H1 (cell line): ENCODE measurements around the gene KRTAP6-1. TPM values are rescaled to one million over a fixed set of nuclear protein-coding genes. Genes with fewer than 3 reads are reported as not detected.

ENCODE experiments used
- BRCA1 ChIP-seq: IDR thresholded peaks from 2 replicates; pipeline ENCODE4 v1.6.1; 2012; ENCODE audit warnings: low read depth, low read length, improper control_type of control experiment
- CREB1 ChIP-seq: IDR thresholded peaks from 2 replicates; pipeline ENCODE4 v1.6.1; 2012; ENCODE audit warnings: inconsistent platforms
- KDM1A ChIP-seq: fragments of 200-600, 300-600 bp; sonication (generic); IDR thresholded peaks from 2 replicates; pipeline ENCODE4 v1.7.1; 2016; ENCODE audit warnings: mild to moderate bottlenecking, low read length, borderline replicate concordance
- MAFK ChIP-seq: IDR thresholded peaks from 2 replicates; pipeline ENCODE4 v1.6.1; 2012; ENCODE audit warnings: low read depth, mild to moderate bottlenecking, improper control_type of control experiment, low read length
- RAD21 ChIP-seq, 2 experiments: IDR thresholded peaks in 1 of 2; conservative IDR thresholded peaks in 1 of 2; 2 replicates each; pipeline ENCODE4 v1.6.1; 2011; ENCODE audit warnings: low read depth in 2 of 2, low read length in 2 of 2, improper control_type of control experiment in 1 of 2, inconsistent platforms in 1 of 2, mild to moderate bottlenecking in 1 of 2, moderate library complexity in 1 of 2
- ZNF274 ChIP-seq: IDR thresholded peaks from 2 replicates; pipeline ENCODE4 v1.7.0; 2012; ENCODE audit warnings: low read length, borderline replicate concordance; ENCODE audit errors: extremely low read depth
- polyA plus RNA-seq, 7 experiments: library from polyadenylated mRNA; depleted of rRNA in 3 of 7; stranded (reverse) in 5 of 7; unstranded in 2 of 7; fragments of >200 nt in 5 of 7; fragments of 200-250 nt in 2 of 7; gene quantifications; 1 replicate in 5 of 7; 2 replicates in 1 of 7; 4 replicates in 1 of 7; pipeline versions ENCODE4 v1.2.1 to v1.2.3, GENCODE V29; 2011 to 2013; ENCODE audit warnings: missing spikeins in 2 of 7, mixed read lengths in 2 of 7
- total RNA-seq: library from RNA; stranded (reverse); fragmentation: NEBNext Ultra II Directional; extraction: Animal tissue kit (Norgen Biotek cat#: 25700); gene quantifications from 2 replicates; pipeline ENCODE4 v1.2.1, GENCODE V29; 2021
- TF ChIP-seq, protein P1 (sequence below): fragments of 300-600 bp; sonication (generic); IDR thresholded peaks from 2 replicates; pipeline ENCODE4 v1.7.1; 2012; ENCODE audit warnings: low read length, moderate library complexity, mild to moderate bottlenecking, inconsistent platforms; ENCODE audit not compliant: insufficient replicate concordance
- TF ChIP-seq, protein P2 (sequence below): IDR thresholded peaks from 2 replicates; pipeline ENCODE4 v1.6.1; 2011; ENCODE audit warnings: low read depth, mild to moderate bottlenecking, low read length; ENCODE audit not compliant: insufficient read depth

KRTAP6-1 gene
- total and polyA plus RNA-seq, 2 of the 8 experiments (the other 6 are each of a cell fraction or from before 2014, with no cell fraction given): not detected

DNA sequence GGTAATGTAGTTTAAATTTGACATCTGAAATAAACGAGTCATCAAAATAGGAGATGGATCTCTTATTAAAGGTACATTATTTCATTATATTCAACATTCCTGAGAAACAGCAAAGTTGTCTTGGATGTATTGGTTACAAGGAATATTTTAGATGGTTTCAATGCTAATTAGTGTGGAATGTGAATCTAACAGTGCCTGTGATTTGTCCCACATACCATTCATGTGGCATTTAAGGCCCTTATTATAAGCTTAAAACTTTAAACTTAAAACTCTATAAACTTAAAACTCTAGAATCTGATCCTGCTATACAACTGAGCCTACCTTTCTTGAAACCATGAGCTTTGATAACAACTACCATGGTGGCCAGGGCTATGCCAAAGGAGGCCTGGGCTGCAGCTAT, 12.9 kb downstream of the KRTAP6-1 start, which contains the start of gene KRTAP22-1 (continued):
- TF ChIP-seq, protein P1, sequence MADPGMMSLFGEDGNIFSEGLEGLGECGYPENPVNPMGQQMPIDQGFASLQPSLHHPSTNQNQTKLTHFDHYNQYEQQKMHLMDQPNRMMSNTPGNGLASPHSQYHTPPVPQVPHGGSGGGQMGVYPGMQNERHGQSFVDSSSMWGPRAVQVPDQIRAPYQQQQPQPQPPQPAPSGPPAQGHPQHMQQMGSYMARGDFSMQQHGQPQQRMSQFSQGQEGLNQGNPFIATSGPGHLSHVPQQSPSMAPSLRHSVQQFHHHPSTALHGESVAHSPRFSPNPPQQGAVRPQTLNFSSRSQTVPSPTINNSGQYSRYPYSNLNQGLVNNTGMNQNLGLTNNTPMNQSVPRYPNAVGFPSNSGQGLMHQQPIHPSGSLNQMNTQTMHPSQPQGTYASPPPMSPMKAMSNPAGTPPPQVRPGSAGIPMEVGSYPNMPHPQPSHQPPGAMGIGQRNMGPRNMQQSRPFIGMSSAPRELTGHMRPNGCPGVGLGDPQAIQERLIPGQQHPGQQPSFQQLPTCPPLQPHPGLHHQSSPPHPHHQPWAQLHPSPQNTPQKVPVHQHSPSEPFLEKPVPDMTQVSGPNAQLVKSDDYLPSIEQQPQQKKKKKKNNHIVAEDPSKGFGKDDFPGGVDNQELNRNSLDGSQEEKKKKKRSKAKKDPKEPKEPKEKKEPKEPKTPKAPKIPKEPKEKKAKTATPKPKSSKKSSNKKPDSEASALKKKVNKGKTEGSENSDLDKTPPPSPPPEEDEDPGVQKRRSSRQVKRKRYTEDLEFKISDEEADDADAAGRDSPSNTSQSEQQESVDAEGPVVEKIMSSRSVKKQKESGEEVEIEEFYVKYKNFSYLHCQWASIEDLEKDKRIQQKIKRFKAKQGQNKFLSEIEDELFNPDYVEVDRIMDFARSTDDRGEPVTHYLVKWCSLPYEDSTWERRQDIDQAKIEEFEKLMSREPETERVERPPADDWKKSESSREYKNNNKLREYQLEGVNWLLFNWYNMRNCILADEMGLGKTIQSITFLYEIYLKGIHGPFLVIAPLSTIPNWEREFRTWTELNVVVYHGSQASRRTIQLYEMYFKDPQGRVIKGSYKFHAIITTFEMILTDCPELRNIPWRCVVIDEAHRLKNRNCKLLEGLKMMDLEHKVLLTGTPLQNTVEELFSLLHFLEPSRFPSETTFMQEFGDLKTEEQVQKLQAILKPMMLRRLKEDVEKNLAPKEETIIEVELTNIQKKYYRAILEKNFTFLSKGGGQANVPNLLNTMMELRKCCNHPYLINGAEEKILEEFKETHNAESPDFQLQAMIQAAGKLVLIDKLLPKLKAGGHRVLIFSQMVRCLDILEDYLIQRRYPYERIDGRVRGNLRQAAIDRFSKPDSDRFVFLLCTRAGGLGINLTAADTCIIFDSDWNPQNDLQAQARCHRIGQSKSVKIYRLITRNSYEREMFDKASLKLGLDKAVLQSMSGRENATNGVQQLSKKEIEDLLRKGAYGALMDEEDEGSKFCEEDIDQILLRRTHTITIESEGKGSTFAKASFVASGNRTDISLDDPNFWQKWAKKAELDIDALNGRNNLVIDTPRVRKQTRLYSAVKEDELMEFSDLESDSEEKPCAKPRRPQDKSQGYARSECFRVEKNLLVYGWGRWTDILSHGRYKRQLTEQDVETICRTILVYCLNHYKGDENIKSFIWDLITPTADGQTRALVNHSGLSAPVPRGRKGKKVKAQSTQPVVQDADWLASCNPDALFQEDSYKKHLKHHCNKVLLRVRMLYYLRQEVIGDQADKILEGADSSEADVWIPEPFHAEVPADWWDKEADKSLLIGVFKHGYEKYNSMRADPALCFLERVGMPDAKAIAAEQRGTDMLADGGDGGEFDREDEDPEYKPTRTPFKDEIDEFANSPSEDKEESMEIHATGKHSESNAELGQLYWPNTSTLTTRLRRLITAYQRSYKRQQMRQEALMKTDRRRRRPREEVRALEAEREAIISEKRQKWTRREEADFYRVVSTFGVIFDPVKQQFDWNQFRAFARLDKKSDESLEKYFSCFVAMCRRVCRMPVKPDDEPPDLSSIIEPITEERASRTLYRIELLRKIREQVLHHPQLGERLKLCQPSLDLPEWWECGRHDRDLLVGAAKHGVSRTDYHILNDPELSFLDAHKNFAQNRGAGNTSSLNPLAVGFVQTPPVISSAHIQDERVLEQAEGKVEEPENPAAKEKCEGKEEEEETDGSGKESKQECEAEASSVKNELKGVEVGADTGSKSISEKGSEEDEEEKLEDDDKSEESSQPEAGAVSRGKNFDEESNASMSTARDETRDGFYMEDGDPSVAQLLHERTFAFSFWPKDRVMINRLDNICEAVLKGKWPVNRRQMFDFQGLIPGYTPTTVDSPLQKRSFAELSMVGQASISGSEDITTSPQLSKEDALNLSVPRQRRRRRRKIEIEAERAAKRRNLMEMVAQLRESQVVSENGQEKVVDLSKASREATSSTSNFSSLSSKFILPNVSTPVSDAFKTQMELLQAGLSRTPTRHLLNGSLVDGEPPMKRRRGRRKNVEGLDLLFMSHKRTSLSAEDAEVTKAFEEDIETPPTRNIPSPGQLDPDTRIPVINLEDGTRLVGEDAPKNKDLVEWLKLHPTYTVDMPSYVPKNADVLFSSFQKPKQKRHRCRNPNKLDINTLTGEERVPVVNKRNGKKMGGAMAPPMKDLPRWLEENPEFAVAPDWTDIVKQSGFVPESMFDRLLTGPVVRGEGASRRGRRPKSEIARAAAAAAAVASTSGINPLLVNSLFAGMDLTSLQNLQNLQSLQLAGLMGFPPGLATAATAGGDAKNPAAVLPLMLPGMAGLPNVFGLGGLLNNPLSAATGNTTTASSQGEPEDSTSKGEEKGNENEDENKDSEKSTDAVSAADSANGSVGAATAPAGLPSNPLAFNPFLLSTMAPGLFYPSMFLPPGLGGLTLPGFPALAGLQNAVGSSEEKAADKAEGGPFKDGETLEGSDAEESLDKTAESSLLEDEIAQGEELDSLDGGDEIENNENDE: no peak
- TF ChIP-seq CREB1: no peak
- no peak for TF ChIP-seq ZNF274
- TF ChIP-seq MAFK: no peak
- no peak for TF ChIP-seq RAD21 (IDR thresholded peaks at IDR 0.05 in 1 of 2, conservative IDR thresholded peaks at IDR 0.05 in 1 of 2; ENCODE audit: low read depth in 2 of 2, low read length in 2 of 2)
- no peak for TF ChIP-seq BRCA1
- no peak for TF ChIP-seq KDM1A
- TF ChIP-seq, protein P2, sequence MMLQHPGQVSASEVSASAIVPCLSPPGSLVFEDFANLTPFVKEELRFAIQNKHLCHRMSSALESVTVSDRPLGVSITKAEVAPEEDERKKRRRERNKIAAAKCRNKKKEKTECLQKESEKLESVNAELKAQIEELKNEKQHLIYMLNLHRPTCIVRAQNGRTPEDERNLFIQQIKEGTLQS: no peak
